Stimulated activated CD8-positive, alpha-beta memory T cell treated with anti-CD3 and anti-CD28 coated beads, Interleukin-7, amount 100 ng/mL, for 4 hours (primary cell): ENCODE results near the gene R3HDML.

Experiments used
- DNase-seq, 2 donors: peaks; one replicate each; pipeline ENCODE4 v3.0.0-alpha.2; 2020; ENCODE audit warnings: low read depth in 2 of 2

Gene R3HDML

GRCh38 chr20:44362466-44362940, 25.7 kb downstream of the R3HDML start:
- no peak for DNase-seq

GRCh38 chr20:44364068-44364467, 27.2 kb downstream of the R3HDML start:
- DNase-seq, result no peak

GRCh38 chr20:44364780-44365179, 27.9 kb downstream of the R3HDML start:
- no peak for DNase-seq

GRCh38 chr20:44367746-44368145, 30.9 kb downstream of the R3HDML start:
- DNase-seq, result no peak

GRCh38 chr20:44370639-44371218, 33.9 kb downstream of the R3HDML start:
- DNase-seq, result no peak

GRCh38 chr20:44382641-44383040, 45.8 kb downstream of the R3HDML start:
- DNase-seq, result no peak

- DNase-seq, result peak; percentile 69 to 75
These were observed 47.7 kb downstream of the R3HDML start for GRCh38 chr20:44384423-44385027.

GRCh38 chr20:44388466-44389023, 51.7 kb downstream of the R3HDML start:
- DNase-seq, result peak; percentile 15 to 36

- no peak for DNase-seq
These were observed 53.0 kb downstream of the R3HDML start for GRCh38 chr20:44389871-44390270.

- no peak for DNase-seq
These were observed 53.4 kb downstream of the R3HDML start for GRCh38 chr20:44390280-44390679.

GRCh38 chr20:44392088-44392775, 55.4 kb downstream of the R3HDML start:
- DNase-seq, result no peak

GRCh38 chr20:44392776-44393607, 56.1 kb downstream of the R3HDML start:
- DNase-seq, result no peak

GRCh38 chr20:44393608-44394451, 57.0 kb downstream of the R3HDML start:
- DNase-seq, result no peak

GRCh38 chr20:44394452-44394701, 57.5 kb downstream of the R3HDML start:
- DNase-seq, result no peak

GRCh38 chr20:44394702-44395460, 58.0 kb downstream of the R3HDML start:
- no peak for DNase-seq

GRCh38 chr20:44395461-44396340, 58.9 kb downstream of the R3HDML start:
- DNase-seq, result no peak

- no peak for DNase-seq
These were observed 59.7 kb downstream of the R3HDML start for GRCh38 chr20:44396369-44397130.

GRCh38 chr20:44398335-44398734, 61.5 kb downstream of the R3HDML start:
- DNase-seq, result no peak

- no peak for DNase-seq
These were observed 62.6 kb downstream of the R3HDML start for GRCh38 chr20:44399446-44399845.
